SU-DHL-6 (cell line): ENCODE measurements around the gene DUS1L.

Experiments
- H2AFZ ChIP-seq: fragments of 200-600 bp; sonication (generic); 2 replicates; pipeline ENCODE4 v1.6.1; 2014; ENCODE audit warnings: low read depth, mild to moderate bottlenecking, moderate library complexity, mixed read lengths, antibody characterized with exemption, low read length; ENCODE audit not compliant: severe bottlenecking
- H3F3A ChIP-seq: fragments of 200-600 bp; shearing (Covaris generic); 2 replicates; pipeline ENCODE4 v1.6.0; 2016; ENCODE audit warnings: antibody characterized with exemption, mild to moderate bottlenecking; ENCODE audit not compliant: insufficient read depth
- H3K27ac ChIP-seq: fragments of 200-600 bp; sonication (generic); 2 replicates; pipeline ENCODE4 v1.5.1; 2016; ENCODE audit warnings: low read depth, mild to moderate bottlenecking, low read length, moderate library complexity, mixed read lengths
- H3K27me3 ChIP-seq: fragments of 200-600 bp; sonication (generic), shearing (Covaris generic); 2 replicates; pipeline ENCODE4 v1.6.0; 2014; ENCODE audit warnings: mild to moderate bottlenecking, low read length
- H3K36me3 ChIP-seq: fragments of 200-600 bp; sonication (generic); 2 replicates; pipeline ENCODE4 v1.6.1; 2014; ENCODE audit warnings: mild to moderate bottlenecking, low read length, mixed read lengths
- H3K4me2 ChIP-seq: fragments of 300-600, 200-600 bp; shearing (Covaris generic), sonication (generic); 2 replicates; pipeline ENCODE4 v1.6.0; 2014; ENCODE audit warnings: low read length, low read depth, mild to moderate bottlenecking; ENCODE audit not compliant: poor library complexity, severe bottlenecking
- H3K4me3 ChIP-seq: fragments of 200-600 bp; sonication (generic); 2 replicates; pipeline ENCODE4 v1.5.1; 2014; ENCODE audit warnings: antibody characterized with exemption, low read length, mild to moderate bottlenecking, mixed read lengths; ENCODE audit not compliant: insufficient read depth, poor library complexity, severe bottlenecking
- H3K79me2 ChIP-seq: fragments of 200-600 bp; sonication (generic); 2 replicates; pipeline ENCODE4 v1.6.1; 2014; ENCODE audit warnings: mild to moderate bottlenecking, low read length, moderate library complexity; ENCODE audit not compliant: insufficient read depth
- H3K9ac ChIP-seq: fragments of 200-600 bp; sonication (generic); 2 replicates; pipeline ENCODE4 v1.7.0; 2014; ENCODE audit warnings: mild to moderate bottlenecking, low read length
- H3K9me2 ChIP-seq: fragments of 200-600 bp; sonication (generic); replicated peaks from 2 replicates; pipeline ENCODE4 v1.6.1; 2014; ENCODE audit warnings: low read length; ENCODE audit not compliant: insufficient read depth
- H3K9me3 ChIP-seq: fragments of 200-600 bp; sonication (generic); 2 replicates; pipeline ENCODE4 v1.6.1; 2014; ENCODE audit warnings: low read length, mixed read lengths; ENCODE audit not compliant: insufficient read depth
- H4K20me1 ChIP-seq: fragments of 200-600 bp; sonication (generic); 2 replicates; pipeline ENCODE4 v1.6.1; 2014; ENCODE audit warnings: low read depth, mild to moderate bottlenecking, antibody characterized with exemption, low read length, moderate library complexity, mixed read lengths
- CTCF ChIP-seq: fragments of 200-600 bp; sonication (generic); IDR thresholded peaks from one replicate; pipeline ENCODE4 v1.5.1; 2017; ENCODE audit warnings: antibody characterized with exemption, mild to moderate bottlenecking, low read length, moderate library complexity; ENCODE audit not compliant: insufficient read depth, poor library complexity, severe bottlenecking
- EZH2phosphoT487 ChIP-seq: fragments of 200-600 bp; sonication (generic), shearing (Covaris generic); conservative IDR thresholded peaks from 2 replicates; pipeline ENCODE4 v1.6.1; 2018; ENCODE audit warnings: mild to moderate bottlenecking, antibody characterized with exemption, low read length, moderate library complexity, mixed read lengths

DUS1L gene

GRCh38 chr17:82035488-82035887, 30.1 kb downstream of the DUS1L start:
- Histone ChIP-seq H3K9me3 (no peaks in the 10 kb centered on the region), H3K4me2 (no peak overlapping the region), H3K9ac (no peak overlapping the region), H3K27me3 (no peaks in the 10 kb centered on the region), H3K4me3 (no peak overlapping the region), H3F3A (peaks cover 9% of the 10 kb centered on the region; the same call in 1 of the 2 replicates), H2AFZ (no peak overlapping the region), H3K27ac (no peak overlapping the region), H4K20me1 (peaks cover 4% of the 10 kb centered on the region; the same call in 1 of the 2 replicates), H3K79me2 (peaks cover 11% of the 10 kb centered on the region), H3K36me3 (no peaks in the 10 kb centered on the region), H3K9me2 (no peaks in the 10 kb centered on the region)
- no peak for TF ChIP-seq CTCF

- H3K36me3 ChIP-seq, result no peaks in the 10 kb centered on the region
- H3K9ac ChIP-seq, result no peak overlapping the region
- no peaks in the 10 kb centered on the region for H3K9me2 ChIP-seq
- H3K27me3 ChIP-seq, result no peaks in the 10 kb centered on the region
- no peaks in the 10 kb centered on the region for H3K9me3 ChIP-seq
- H4K20me1 ChIP-seq, result peaks cover 4% of the 10 kb centered on the region; the same call in 1 of the 2 replicates
- H3K4me3 ChIP-seq, result no peak overlapping the region
- TF ChIP-seq CTCF (no peak), EZH2phosphoT487 (no peak)
- H2AFZ ChIP-seq, result no peak overlapping the region
- H3K27ac ChIP-seq, result no peak overlapping the region
- no peak overlapping the region for H3K4me2 ChIP-seq
- H3F3A ChIP-seq, result peaks cover 9% of the 10 kb centered on the region; the same call in 1 of the 2 replicates
- H3K79me2 ChIP-seq, result peaks cover 11% of the 10 kb centered on the region
Observed at GRCh38 chr17:82034371-82035011, 31.1 kb downstream of the DUS1L start.

GRCh38 chr17:82033359-82034085, 32.1 kb downstream of the DUS1L start:
- H3K27me3 ChIP-seq, result no peaks in the 10 kb centered on the region
- H3K4me2 ChIP-seq, result no peak overlapping the region
- no peak overlapping the region for H2AFZ ChIP-seq
- peaks cover 4% of the 10 kb centered on the region; the same call in 1 of the 2 replicates for H4K20me1 ChIP-seq
- H3K27ac ChIP-seq, result no peak overlapping the region
- H3K9me3 ChIP-seq, result no peaks in the 10 kb centered on the region
- H3K79me2 ChIP-seq, result peaks cover 11% of the 10 kb centered on the region
- no peak overlapping the region for H3K4me3 ChIP-seq
- no peaks in the 10 kb centered on the region for H3K36me3 ChIP-seq
- H3K9me2 ChIP-seq, result no peaks in the 10 kb centered on the region
- no peak overlapping the region for H3K9ac ChIP-seq
- TF ChIP-seq EZH2phosphoT487 (no peak), CTCF (no peak)
- H3F3A ChIP-seq, result peaks cover 9% of the 10 kb centered on the region; the same call in 1 of the 2 replicates
